Measurements from ENCODE around the gene OR1M1.

GRCh38 chr19:9107375-9107774, 20.5 kb downstream of the OR1M1 start, which contains the start of gene OR7G2:
- TF ChIP-seq MAX (IDR thresholded peaks at IDR 0.05) = no peak
- TF ChIP-seq EGR1 (IDR thresholded peaks at IDR 0.05; ENCODE audit: low read depth in 2 of 2) = no peak
- no peak for TF ChIP-seq CTCF (IDR thresholded peaks at IDR 0.05; ENCODE audit: low read depth, low read length, missing input control)
- no peak for TF ChIP-seq TAF1 (conservative IDR thresholded peaks at IDR 0.05)
- TF ChIP-seq RXRA (IDR thresholded peaks at IDR 0.05) = no peak
- TF ChIP-seq, protein P1, sequence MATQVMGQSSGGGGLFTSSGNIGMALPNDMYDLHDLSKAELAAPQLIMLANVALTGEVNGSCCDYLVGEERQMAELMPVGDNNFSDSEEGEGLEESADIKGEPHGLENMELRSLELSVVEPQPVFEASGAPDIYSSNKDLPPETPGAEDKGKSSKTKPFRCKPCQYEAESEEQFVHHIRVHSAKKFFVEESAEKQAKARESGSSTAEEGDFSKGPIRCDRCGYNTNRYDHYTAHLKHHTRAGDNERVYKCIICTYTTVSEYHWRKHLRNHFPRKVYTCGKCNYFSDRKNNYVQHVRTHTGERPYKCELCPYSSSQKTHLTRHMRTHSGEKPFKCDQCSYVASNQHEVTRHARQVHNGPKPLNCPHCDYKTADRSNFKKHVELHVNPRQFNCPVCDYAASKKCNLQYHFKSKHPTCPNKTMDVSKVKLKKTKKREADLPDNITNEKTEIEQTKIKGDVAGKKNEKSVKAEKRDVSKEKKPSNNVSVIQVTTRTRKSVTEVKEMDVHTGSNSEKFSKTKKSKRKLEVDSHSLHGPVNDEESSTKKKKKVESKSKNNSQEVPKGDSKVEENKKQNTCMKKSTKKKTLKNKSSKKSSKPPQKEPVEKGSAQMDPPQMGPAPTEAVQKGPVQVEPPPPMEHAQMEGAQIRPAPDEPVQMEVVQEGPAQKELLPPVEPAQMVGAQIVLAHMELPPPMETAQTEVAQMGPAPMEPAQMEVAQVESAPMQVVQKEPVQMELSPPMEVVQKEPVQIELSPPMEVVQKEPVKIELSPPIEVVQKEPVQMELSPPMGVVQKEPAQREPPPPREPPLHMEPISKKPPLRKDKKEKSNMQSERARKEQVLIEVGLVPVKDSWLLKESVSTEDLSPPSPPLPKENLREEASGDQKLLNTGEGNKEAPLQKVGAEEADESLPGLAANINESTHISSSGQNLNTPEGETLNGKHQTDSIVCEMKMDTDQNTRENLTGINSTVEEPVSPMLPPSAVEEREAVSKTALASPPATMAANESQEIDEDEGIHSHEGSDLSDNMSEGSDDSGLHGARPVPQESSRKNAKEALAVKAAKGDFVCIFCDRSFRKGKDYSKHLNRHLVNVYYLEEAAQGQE (IDR thresholded peaks at IDR 0.05) = no peak
- TF ChIP-seq JUND (IDR thresholded peaks at IDR 0.05) = no peak
- no peak for TF ChIP-seq SP1 (IDR thresholded peaks at IDR 0.05)
- TF ChIP-seq FOXA1 (IDR thresholded peaks at IDR 0.05) = no peak
- TF ChIP-seq ZBTB33 (IDR thresholded peaks at IDR 0.05) = no peak
- TF ChIP-seq YY1 (IDR thresholded peaks at IDR 0.05) = no peak
- TF ChIP-seq RAD21 (IDR thresholded peaks at IDR 0.05) = no peak

All from liver (tissue), 3 donors.